COLO668 (cell line): Measurements from ENCODE around the gene FER.
"Not testable (repeated sequence)": the region's sequence is repeated elsewhere in the genome, so short reads cannot be mapped to it uniquely, and the experiment has no call there.

Source experiments
- DNase-seq: peaks from one replicate; lab custom pipeline; 2025; ENCODE audit not compliant: unreplicated experiment; lab: John Stamatoyannopoulos, UW

Gene FER

GRCh38 chr5:108797396-108797795 is 49.7 kb downstream of the FER start:
- no peak for DNase-seq

GRCh38 chr5:108797986-108798385 is 50.3 kb downstream of the FER start:
- DNase-seq = no peak

- no peak for DNase-seq
These were observed 51.0 kb downstream of the FER start for GRCh38 chr5:108798513-108799265.

- DNase-seq = no peak
These were observed 53.6 kb downstream of the FER start for GRCh38 chr5:108801301-108801700.

GRCh38 chr5:108801776-108802175 is 54.1 kb downstream of the FER start:
- DNase-seq = no peak

GRCh38 chr5:108810717-108811116 is 63.0 kb downstream of the FER start:
- no peak for DNase-seq

GRCh38 chr5:108813673-108814072 is 66.0 kb downstream of the FER start:
- no peak for DNase-seq

- DNase-seq = no peak
These were observed 66.9 kb downstream of the FER start for GRCh38 chr5:108814551-108814950.

- no peak for DNase-seq
These were observed 71.0 kb downstream of the FER start for GRCh38 chr5:108818613-108819272.

- DNase-seq = no peak
These were observed 73.3 kb downstream of the FER start for GRCh38 chr5:108820983-108821382.

- no peak for DNase-seq
These were observed 74.7 kb downstream of the FER start for GRCh38 chr5:108822211-108822947.

- DNase-seq = no peak
These were observed 79.4 kb downstream of the FER start for GRCh38 chr5:108827131-108827530.

- DNase-seq = no peak
These were observed 83.1 kb downstream of the FER start for GRCh38 chr5:108830705-108831276.

GRCh38 chr5:108836492-108836891 is 88.8 kb downstream of the FER start:
- no peak for DNase-seq

GRCh38 chr5:108842260-108842941 is 94.7 kb downstream of the FER start:
- not testable (repeated sequence) for DNase-seq

GRCh38 chr5:108851129-108851528 is 103.4 kb downstream of the FER start:
- not testable (repeated sequence) for DNase-seq

- DNase-seq = no peak
These were observed 110.2 kb downstream of the FER start for GRCh38 chr5:108857905-108858304.

- no peak for DNase-seq
These were observed 111.3 kb downstream of the FER start for GRCh38 chr5:108858959-108859358.

GRCh38 chr5:108862211-108862610 is 114.5 kb downstream of the FER start:
- DNase-seq = no peak

- not testable (repeated sequence) for DNase-seq
These were observed 118.4 kb downstream of the FER start for GRCh38 chr5:108866097-108866496.

GRCh38 chr5:108867656-108868055 is 120.0 kb downstream of the FER start:
- no peak for DNase-seq
